ELF-1 (cell line): Measurements from ENCODE around the gene DHX57.

Experiments
- DNase-seq: peaks from one replicate; pipeline ENCODE4 v3.0.0-alpha.2; 2016; ENCODE audit warnings: low read depth, low spot score

The DHX57 gene

GRCh38 chr2:38871432-38871831, 4.3 kb downstream of the DHX57 start:
- no peak for DNase-seq

- no peak for DNase-seq
Observed at GRCh38 chr2:38866773-38867443, 8.8 kb downstream of the DHX57 start.

- no peak for DNase-seq
Observed at GRCh38 chr2:38863061-38863695, 12.6 kb downstream of the DHX57 start.

GRCh38 chr2:38862476-38862875, 13.3 kb downstream of the DHX57 start:
- no peak for DNase-seq

- no peak for DNase-seq
Observed at GRCh38 chr2:38856165-38856564, 19.6 kb downstream of the DHX57 start.

- no peak for DNase-seq
Observed at GRCh38 chr2:38850045-38850444, 25.7 kb downstream of the DHX57 start.

- no peak for DNase-seq
Observed at GRCh38 chr2:38836791-38837190, 38.9 kb downstream of the DHX57 start.

- no peak for DNase-seq
Observed at GRCh38 chr2:38835990-38836389, 39.7 kb downstream of the DHX57 start.

- DNase-seq = peak; percentile 8
Observed at GRCh38 chr2:38835015-38835601, 40.6 kb downstream of the DHX57 start.

- DNase-seq = no peak
Observed at GRCh38 chr2:38830526-38831159, 45.1 kb downstream of the DHX57 start.

GRCh38 chr2:38829971-38830370, 45.8 kb downstream of the DHX57 start:
- no peak for DNase-seq

GRCh38 chr2:38828460-38828859, 47.3 kb downstream of the DHX57 start:
- no peak for DNase-seq

GRCh38 chr2:38827539-38828145, 48.1 kb downstream of the DHX57 start:
- DNase-seq = peak; percentile 14

- no peak for DNase-seq
Observed at GRCh38 chr2:38825956-38826355, 49.8 kb downstream of the DHX57 start.

GRCh38 chr2:38824906-38825305, 50.8 kb downstream of the DHX57 start:
- no peak for DNase-seq

GRCh38 chr2:38823386-38823785, 52.3 kb downstream of the DHX57 start:
- no peak for DNase-seq

- no peak for DNase-seq
Observed at GRCh38 chr2:38818565-38818964, 57.2 kb downstream of the DHX57 start.

- no peak for DNase-seq
Observed at GRCh38 chr2:38815936-38816335, 59.8 kb downstream of the DHX57 start.

- DNase-seq = no peak
Observed at GRCh38 chr2:38810488-38810887, 65.2 kb downstream of the DHX57 start.

- no peak for DNase-seq
Observed at GRCh38 chr2:38808677-38809076, 67.1 kb downstream of the DHX57 start.

GRCh38 chr2:38806733-38807059, 69.0 kb downstream of the DHX57 start:
- DNase-seq = no peak

GRCh38 chr2:38806015-38806732, 69.6 kb downstream of the DHX57 start:
- no peak for DNase-seq
